AG10803 (cell line): ENCODE data around the gene HCST.

Experiments used
- DNase-seq: peaks from one replicate; pipeline ENCODE4 v3.0.0; 2010; ENCODE audit warnings: low read depth
- H3K4me3 ChIP-seq: 2 replicates; pipeline ENCODE4 v1.5.1; 2011; ENCODE audit warnings: mild to moderate bottlenecking, low read length, control low read depth
- CTCF ChIP-seq: conservative IDR thresholded peaks from 2 replicates; pipeline ENCODE4 v1.5.1; 2011; ENCODE audit warnings: mild to moderate bottlenecking, low read length, control low read depth, inconsistent platforms

The HCST gene

GRCh38 chr19:35911790-35912189, 9.5 kb downstream of the HCST start:
- no peak overlapping the region for H3K4me3 ChIP-seq
- no peak for TF ChIP-seq CTCF
- DNase-seq, result no peak

GRCh38 chr19:35913589-35913988, 11.3 kb downstream of the HCST start:
- no peak for DNase-seq
- no peak for TF ChIP-seq CTCF
- no peak overlapping the region for H3K4me3 ChIP-seq

- DNase-seq, result no peak
- TF ChIP-seq CTCF, result no peak
Observed at GRCh38 chr19:35915443-35915842, 13.1 kb downstream of the HCST start.

GRCh38 chr19:35919306-35919705, 17.0 kb downstream of the HCST start:
- no peak for TF ChIP-seq CTCF
- no peak for DNase-seq
- no peak overlapping the region for H3K4me3 ChIP-seq

More at GRCh38 chr19:35915443-35915842, 13.1 kb downstream of the HCST start:
- H3K4me3 ChIP-seq, result no peak overlapping the region

GRCh38 chr19:35921012-35921411, 18.7 kb downstream of the HCST start:
- no peak for TF ChIP-seq CTCF
- no peak overlapping the region for H3K4me3 ChIP-seq
- no peak for DNase-seq

- H3K4me3 ChIP-seq, result no peak overlapping the region
- DNase-seq, result no peak
- TF ChIP-seq CTCF, result no peak
Observed at GRCh38 chr19:35925501-35925900, 23.2 kb downstream of the HCST start.

GRCh38 chr19:35928507-35928906, 26.2 kb downstream of the HCST start:
- DNase-seq, result no peak
- no peak overlapping the region for H3K4me3 ChIP-seq
- TF ChIP-seq CTCF, result no peak
